RPMI8226 (cell line): ENCODE measurements around the gene MVK.

Experiments
- DNase-seq: peaks from one replicate; pipeline ENCODE4 v3.0.0-alpha.2; 2015

The MVK gene

DNA sequence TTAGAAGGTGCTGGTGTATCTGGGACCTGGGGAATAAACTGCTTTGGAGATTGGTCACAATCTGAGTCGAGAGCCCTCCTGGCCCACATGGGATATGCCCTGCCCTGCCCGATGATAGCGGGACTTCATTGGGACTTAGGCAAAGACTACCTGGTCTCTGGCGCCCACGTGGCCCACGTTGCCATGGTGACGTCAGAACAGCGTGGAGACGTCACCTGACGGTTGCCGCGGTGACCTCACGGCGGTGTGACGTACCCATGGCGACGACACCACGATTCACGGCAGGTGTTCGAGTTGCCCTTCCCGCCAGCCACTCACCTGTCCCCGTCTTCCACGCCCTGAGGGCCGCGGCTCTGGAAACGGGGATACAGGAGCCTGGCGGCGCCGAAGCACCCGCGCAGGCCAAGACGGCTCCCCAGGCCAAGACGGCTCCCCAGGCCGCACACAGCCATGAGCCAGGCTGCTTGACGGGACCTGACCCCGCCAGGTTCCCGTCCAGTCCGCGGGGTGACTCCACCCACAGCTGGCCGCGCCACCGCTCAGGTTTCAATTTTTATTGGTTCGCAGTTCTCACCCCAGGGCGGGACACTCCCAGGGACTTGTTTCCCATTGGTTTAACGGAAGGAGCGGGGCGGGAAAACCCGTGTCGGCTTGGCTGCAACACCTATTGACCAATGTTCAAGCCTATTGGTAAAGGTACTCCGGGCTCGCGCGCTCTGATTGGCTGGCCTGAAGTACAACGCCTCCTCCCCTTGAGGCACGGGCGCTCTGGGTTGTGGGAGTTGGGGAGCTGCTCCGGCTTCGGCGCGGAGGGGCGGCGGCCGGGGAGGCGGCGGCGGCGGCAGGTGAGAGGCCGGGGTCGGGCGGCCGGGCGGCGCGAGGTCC, at the start of gene MVK, which contains the start of gene MMAB:
MVK (plus strand) TSS at position 766 of the 885 bp plus-strand sequence. CDS start 1,029 bp downstream, outside the sequence.
MMAB (minus strand) TSS at position 476 of the 885 bp plus-strand sequence; CDS start at position 452, 24 bp downstream.
- DNase-seq: peak; percentile 99

DNA sequence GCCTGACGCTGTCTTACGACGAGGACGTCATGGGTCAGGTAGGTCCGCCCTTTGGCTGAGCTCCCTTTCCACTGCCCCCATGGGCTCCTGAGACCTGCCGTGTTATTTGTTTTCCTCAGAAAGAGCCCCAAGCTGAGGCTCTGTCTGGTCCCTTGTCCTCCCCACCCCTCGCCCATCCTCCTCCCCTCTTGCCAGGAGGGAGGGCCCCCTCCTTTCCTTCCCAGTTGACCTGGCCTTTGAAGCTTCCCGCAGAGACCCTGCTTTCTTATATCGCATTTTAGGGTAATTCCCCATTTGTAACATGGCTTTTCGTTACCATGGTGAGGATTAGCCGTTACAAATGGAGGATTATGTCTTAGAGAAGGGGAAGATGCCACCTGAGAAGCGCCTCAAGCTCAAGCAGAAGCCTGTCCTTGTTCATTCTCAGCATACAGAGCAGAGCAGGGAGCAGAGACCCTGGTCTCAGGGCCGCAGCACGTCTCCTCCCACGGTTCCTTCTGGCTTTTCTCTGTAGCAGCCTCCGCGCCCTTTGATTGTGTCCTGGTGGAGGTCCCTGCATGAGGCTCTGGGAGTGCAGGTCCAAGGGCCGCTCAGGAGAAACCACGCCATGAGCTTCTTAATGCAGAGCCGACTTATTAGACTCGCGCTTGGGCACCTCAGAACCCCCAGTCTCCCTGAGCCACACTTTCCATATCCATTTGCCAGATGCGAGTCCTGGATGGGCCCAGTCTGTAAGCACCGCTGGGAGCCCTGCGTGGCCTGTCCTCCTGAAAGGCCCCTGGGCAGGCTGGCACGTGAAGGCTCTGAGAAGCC, 48.9 kb upstream of the MVK start:
- DNase-seq: no peak

DNA sequence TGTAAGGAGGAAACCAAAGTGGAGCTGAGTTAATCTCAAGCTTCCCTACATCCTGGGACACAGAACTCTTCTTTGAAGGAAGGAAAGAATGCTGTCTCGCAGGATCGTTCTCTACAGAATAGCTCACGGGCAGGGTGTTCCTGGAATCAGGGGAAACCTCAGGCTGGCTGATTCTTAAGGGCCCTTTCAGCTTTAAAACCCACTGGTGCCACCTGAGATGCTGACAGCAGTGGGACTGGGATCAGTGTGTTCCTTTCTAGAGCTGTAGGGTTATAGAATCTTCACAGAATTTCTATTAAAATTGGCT, 48.4 kb upstream of the MVK start:
- DNase-seq: no peak

DNA sequence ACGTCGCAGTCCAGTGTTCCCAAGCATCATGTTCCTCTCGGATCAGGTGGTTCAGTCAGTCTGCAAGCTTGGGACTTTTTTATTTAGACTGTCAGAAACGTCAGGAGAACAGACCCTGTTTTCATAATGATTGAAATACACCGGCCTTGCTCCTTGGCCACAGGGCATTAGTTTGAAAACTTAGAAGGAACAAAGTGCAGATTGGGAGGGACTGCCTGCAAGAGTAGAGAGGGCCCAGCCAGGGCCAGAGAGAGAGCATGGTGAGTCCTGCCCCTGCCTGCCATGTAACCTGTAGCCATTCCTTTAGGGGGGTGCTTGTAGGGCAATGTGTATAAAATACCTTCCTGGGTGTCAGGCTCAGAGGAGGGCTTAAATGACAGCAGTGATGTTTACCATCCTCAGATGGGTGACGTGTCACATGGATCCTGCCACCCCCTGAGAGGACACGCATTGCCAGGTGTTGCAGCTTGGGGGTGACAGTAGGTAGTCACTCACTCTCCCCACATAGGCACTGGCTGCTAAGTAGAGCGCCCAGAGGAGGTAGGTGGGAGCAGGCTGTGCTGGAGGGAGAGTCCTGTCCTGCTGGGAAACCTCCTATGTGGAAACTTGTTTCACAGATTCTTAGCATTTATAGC, 46.0 kb upstream of the MVK start:
- DNase-seq: no peak

DNA sequence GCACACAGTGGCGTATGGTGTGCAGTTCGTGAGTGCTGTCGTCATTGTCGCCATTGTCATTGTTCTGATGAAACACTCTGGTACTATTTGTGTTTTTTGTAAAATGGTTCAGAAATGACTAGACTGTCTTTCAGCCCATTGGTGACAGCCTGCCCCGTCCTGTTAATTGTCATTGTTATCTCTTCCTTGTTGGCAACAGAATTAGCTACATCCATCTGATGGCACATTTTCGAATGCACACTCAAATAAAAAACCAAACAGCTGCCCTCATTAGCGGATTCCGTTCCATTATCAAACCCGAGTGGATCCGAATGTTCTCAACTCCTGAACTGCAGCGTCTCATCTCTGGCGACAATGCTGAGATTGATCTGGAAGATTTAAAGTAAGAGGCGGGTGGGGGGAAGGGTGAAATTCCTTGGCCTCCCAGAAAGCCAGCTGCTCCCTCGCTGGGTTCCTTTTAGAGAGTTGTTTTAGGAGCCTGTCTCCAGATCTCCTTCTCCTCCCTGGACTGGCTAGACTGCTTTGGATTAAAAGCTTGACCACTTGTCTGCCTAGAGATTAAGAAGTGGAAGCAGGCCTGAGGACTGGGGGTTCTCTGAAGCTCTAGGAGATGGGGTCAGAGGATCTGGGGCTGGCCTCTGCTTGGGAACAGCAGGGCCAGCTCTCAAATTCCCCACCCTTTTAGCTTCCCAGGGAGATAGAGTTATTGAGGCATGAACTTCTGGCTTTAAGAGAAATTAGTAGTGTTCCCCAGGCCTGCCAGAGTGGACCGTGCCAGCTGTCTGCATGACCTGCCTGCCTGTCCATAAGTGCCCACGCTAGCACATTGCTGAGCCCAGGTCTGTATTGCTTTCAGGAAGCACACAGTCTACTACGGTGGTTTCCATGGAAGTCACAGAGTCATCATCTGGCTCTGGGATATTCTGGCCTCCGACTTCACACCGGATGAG, 43.6 kb upstream of the MVK start:
- no peak for DNase-seq

DNA sequence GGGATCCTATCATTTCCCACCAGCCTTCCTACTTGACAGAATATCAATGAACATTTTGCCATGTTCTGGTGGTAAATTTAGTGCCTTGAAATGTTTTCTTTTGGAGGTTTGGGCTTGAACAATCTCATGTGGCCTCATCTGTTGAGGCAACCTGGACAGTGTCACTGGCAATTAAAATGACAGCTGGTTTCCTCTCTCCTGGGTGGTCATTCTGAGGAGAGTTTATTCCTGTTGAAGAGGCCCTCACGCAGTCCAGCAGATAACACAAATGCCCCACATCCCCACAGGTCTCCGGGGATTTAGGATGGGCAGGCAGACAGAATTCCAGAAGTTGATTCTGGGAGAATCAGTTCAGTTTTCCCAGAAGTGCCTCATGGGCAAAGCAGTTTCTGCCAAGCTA, 42.2 kb upstream of the MVK start:
- no peak for DNase-seq

DNA sequence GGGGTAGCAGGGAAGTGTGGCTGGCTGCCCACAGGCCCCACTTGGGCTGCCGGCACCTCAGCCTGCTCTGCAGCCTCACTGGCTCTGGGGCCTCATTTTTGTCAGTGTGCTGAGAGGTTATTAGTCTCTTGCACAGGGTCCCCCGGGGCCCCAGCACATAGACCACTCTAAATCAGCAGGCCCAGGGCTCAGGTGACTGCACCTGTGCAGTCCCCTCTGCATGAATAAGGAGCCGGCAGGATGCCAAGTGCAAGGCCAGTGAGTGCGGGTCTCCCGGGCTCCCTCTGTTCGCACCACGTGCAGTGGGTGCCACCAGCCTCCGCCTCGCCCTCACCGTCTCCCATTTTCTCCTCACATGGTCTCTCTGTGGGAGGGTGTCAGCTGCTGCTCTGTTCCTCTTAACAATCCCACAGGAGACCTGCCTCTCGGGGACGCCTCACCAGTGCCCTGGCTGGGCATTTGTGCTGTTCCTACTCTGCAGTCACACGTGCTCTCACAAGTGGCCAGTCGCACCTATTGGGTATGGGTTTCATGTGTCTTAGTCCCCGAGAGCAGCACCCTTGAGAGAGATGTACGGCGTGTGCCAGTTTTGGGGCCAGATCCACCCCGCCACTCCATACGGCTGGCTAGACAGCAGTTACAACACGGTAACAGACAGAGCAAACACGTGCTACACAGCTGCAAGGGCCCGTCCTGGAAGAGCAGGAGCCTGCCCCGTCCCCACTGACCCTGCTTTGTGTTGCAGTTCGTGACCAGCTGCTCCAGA, 40.7 kb upstream of the MVK start:
- DNase-seq: no peak

DNA sequence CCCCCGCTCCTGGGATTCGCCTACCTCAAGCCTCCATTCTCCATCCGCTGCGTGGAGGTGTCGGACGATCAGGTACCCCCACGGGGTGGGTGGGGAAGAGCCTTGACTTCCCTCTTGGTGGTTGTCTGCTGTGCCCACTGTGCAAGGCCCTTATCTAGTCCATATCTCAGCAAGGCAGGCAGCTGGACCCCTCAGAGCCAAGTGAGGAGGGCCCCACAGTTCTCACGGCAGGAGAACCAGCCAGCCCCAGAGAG, 40.2 kb upstream of the MVK start:
- DNase-seq: no peak

DNA sequence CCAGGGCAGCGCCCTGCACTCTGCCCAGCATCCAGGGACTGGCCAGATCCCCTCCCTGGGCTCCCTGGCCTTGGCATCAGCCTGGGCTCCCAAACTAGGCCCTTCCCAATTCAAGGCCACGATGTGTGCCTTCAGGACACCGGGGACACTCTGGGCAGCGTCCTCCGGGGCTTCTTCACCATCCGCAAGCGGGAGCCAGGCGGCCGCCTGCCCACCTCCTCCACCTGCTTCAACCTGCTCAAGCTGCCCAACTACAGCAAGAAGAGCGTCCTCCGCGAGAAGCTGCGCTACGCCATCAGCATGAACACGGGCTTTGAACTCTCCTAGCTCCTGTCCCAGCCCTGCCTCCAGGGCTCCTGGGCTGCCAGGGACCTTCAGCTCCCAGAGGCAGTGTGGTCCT, 39.1 kb upstream of the MVK start:
- DNase-seq: no peak

DNA sequence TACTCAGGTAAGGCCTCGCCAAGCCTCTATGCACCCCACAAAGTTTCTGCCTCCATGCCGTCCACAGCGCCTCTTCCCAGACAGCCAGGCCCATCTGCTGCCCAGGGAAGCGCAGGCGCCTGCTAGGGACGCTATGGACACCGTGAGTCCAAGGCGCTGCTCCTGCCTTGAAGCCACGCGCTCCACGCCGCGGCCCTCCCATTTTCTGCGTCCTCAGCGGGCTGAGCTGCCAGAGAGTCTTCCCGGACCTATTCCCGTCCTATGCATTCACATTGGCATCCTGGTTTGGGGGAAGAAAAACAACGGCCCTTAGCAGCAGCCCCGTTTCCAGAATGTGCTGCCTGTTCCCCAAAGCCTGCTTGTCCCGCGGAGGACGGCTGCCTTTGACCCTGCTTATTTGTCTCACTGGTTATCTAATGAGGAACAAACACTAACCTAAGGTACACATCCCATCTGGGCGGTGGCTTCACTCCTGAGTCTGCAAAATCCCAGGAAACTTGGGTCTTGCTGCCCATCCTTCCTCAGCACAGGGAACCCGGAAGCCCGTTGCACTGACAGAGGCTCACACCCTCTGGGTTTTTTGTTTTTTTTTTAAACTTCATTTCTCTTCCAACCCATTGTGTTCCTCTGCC, 38.2 kb upstream of the MVK start:
- no peak for DNase-seq

DNA sequence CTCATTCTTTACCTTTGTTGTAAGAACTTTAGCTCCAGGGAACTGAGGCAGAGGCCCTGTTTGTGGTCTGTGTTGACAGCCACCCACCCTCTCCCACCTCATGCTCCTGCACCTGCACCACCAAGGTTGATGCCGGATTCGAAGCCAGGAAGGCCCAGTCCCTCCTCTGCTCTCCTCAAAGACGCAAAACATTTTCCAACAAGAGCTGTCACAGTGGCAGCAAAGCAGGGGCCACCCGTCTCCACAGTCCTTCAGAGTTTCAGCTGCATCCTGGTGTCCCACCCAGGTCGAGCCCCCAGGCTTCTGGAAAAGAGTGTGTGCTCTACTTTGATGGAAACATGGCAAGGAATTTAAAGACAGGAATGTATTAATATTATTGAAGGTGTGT, 37.7 kb upstream of the MVK start:
- no peak for DNase-seq

DNA sequence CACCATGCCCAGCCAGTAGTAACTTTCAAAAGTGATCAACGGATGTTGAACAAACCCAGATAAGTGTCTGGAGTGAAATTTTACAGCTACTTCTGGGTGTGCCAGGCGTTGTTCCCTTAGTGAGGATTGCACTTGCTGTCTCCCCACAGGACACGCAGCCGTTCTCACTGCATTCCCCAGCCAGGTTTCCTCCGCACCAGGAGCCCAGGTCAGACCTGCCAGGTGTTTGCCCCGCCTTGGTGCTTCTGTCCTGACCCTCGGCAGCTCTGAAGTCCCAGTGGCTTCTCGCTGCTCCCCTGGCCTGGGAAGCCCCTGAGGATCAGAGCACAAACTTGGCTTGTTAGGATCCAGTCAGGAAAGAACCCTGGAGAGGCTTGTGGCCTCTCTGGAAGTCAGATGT, 36.5 kb upstream of the MVK start:
- DNase-seq: no peak

DNA sequence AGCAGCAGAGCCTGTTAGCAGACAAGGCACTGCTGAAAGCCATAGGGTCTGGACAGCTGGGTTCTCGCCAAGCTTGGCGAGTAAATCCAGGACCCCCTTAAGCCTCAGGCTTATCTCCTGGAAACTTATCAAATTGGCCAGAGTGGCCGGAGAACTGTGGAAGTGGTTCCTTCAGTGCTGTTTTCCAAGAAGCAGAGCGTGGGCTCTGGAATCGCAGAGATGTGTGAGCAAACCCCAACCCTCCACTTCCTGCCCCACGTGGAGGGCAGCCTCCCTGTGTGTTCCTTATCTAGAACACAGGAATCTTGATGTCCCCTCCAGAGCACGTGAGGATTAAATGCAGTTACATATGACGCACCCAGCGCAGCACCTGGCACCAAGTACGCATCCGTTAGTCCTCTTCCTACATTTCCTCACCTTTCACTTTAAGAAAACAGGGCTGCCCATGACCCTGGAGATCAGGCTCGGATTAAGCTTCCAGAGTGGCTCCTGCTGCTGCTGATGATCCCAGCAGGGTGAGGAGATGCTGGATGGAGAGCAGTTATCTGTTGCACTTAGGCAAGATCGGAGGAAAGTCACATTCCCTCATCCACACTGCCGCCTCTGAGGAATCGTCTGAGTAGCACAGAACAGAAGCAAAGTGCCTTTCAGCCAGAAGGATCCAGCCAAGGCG, 35.3 kb upstream of the MVK start:
- DNase-seq: no peak

DNA sequence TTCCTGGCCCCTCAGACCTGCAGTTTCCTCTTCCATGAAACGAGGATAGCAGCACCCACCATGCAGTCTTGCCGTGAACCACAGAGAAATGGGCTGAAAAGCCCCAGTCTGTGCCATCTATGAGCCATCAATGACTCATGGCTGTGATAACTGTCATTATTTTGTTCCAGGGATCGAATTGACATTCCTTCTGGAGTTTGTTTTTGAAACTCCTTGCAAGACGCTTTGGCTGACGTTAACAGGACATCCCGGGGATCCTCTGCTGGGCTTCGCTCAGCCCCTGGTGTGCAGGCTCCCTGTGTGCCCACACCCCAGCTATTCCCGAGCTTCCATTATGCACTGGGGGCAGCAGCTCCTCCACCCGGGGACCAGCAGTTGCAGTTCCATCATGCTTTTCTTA, 34.1 kb upstream of the MVK start:
- no peak for DNase-seq

DNA sequence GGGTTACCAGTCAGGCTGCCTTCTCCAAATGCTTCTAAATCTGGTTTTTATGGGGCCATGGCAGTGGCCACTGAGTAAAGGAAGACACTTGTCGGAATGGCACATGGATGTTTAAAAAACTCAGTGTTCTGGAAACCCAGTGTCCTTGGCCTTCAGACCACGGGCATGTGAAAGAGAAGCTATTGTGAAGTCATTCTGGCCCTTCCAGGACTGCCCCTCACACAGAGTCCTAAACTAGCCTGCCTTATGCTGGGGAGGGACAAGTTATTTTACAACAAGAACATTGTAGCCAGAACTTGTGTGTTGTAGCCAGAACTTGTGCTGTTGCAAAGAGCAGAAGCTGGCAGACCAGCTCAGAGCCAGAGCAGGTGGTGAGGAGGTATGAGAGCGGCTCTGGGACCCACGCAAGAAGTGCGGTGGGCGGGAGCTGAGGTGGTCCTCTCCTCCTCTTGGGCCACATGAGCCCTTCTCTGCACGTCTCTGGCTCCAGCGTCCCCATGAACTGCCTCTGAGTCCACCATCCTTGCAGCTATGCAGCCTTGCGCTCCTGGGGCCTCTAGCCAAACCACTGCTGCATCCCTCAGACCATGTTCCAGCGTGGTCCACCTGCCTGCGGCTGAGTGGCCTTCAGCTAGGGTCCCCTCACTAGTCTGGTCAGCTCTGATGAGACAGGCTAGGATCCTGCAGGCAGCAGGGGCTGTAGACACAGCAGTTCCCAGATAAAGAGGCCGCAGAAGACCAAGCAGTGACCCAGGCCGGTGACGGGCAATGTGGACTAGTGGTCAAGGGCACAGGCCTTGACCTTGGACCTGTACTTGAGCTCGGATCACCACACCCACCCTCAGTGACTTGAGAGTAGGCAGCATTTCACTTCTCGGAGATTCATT, 32.8 kb upstream of the MVK start:
- DNase-seq: no peak

DNA sequence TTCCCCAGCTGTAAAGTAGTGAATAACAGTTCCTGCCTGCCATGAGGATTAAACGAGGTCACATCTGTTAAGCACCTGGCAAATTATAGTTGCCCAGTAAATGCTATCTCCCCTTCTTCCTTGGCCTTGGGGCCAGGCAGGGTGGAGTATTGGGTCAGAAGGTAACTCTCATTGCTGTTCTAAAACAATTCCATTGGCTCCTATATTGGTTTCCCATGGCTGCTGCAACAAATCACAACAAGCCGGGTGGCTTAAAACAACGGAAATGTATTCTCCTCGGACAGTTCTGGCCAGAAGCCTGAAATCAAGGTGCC, 32.2 kb upstream of the MVK start:
- DNase-seq: no peak

DNA sequence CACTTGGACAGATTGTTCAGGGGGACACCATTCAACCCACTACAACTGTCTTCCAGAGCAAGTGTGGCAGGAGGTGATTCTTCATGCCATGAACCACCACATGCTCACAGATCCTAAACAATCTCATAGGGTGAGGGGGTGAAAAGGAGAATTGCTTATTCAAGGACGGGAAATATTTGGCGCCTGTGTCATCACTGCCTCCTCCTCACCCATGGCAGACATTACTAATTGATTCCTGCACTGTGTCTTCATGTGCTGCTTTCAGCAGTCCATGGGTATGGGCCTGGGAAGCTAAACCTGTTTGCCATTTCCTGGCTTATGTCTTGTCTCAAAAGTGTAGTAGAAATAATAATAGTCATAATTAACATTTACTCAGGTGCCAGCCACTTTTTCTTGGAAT, 31.6 kb upstream of the MVK start:
- no peak for DNase-seq

DNA sequence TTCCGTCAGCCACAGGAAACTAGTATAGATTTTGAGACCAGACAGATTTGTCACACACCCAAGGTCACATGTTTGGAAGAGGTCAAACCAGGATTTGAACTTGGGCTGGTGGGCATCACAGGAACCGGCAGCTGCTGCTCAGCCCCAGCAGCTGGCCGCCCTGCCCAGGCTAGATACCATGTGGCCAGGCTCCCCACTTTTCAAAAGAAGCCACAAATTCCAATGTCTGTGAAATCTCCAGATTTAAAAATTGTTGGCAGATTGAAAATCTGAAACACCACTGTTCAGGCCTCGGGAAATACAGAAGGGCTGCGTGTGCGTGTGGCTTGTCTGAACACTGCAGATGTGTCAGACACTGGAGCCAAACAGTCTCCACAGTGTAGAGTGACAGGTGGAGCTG, 30.7 kb upstream of the MVK start:
- DNase-seq: no peak

DNA sequence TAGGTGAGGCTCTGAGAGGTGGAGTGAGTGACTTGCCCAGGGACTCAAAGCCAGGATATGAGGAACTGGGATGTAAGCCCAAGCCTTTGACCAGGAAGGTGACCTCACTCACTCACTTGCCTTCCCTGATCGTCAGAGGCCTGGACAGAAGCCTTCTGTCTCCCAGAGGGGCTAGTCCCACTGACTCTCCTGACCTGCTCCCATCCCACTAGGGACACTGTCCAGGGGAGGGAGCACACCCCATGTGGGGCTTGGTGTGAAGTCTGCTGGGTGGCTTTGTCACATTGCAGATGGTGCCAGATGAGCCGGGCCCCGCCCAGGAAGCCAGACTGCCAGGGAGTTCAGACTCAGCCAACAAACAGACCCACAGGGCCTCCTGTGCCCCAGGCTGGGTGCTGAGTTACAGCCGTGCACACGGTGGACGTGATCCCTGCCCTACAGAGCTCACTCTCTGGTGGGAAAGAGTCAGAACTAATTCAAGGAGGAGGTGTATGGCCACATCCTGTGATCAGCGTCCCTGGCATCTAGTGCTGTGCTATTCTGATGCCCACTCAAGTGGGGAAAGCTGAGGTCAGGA, 28.6 kb upstream of the MVK start:
- DNase-seq: peak; percentile 69

DNA sequence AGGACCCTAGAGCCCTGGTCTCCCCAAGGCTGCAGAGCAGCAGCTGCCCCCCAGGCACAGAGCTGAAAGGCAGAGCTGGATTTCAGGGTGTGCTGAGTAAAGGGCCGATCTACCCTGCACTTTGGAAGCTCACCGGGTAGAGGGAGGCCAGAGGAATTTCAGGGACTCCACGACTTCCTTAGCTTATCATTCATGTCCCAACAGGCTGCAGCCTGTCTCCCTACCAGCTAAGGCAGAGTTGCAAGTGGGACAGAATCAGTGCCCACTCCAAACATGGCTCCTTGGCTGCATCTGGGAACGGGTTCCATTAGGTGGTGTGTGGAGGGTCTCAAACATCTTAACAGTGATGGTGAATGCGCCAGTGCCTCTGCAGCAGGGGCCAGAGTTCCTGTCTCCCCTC, 27.8 kb upstream of the MVK start:
- DNase-seq: no peak
